ENCODE measurements around the gene WDR13. TPM values are rescaled to one million over a fixed set of nuclear protein-coding genes. Genes with fewer than 3 reads are reported as not detected.

Gene WDR13
- total RNA-seq, 1 donor: 88.7 TPM

DNA sequence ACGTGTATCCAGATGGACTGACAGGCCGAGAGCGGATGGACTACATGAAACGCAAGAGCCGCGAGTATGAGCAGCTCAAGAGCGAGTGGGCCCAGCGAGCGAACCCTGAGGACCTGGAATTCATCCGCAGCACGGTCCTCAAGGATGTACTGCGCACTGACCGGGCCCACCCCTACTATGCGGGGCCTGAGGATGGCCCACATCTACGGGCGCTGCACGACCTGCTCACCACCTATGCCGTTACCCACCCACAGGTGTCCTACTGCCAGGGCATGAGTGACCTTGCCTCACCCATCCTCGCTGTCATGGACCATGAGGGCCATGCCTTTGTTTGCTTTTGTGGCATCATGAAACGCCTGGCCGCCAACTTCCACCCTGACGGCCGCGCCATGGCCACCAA lies 37.7 kb upstream of the WDR13 start:
- Histone ChIP-seq H3K4me3 (ENCODE audit: insufficient read depth, low read length) (no peak overlapping the region), H3K79me2 (ENCODE audit: insufficient read depth, low read length) (no peaks in the 10 kb centered on the region), H3K4me1 (ENCODE audit: insufficient read depth, low read length) (peaks cover 3% of the 10 kb centered on the region), H3K27ac (ENCODE audit: low read depth, low read length) (no peak overlapping the region), H4K20me1 (ENCODE audit: insufficient read depth, low read length) (peaks cover 5% of the 10 kb centered on the region), H3K4me2 (ENCODE audit: insufficient read depth, low read length) (no peak overlapping the region), H2AFZ (ENCODE audit: low read length) (no peak overlapping the region), H3K9me3 (ENCODE audit: low read depth, low read length) (no peaks in the 10 kb centered on the region), H3K36me3 (ENCODE audit: insufficient read depth, low read length) (peaks cover 19% of the 10 kb centered on the region), H3K27me3 (ENCODE audit: insufficient read depth, low read length) (no peaks in the 10 kb centered on the region)
- DNase-seq (ENCODE audit: insufficient read length, low spot score, missing footprints): no peak
- TF ChIP-seq, protein P1, sequence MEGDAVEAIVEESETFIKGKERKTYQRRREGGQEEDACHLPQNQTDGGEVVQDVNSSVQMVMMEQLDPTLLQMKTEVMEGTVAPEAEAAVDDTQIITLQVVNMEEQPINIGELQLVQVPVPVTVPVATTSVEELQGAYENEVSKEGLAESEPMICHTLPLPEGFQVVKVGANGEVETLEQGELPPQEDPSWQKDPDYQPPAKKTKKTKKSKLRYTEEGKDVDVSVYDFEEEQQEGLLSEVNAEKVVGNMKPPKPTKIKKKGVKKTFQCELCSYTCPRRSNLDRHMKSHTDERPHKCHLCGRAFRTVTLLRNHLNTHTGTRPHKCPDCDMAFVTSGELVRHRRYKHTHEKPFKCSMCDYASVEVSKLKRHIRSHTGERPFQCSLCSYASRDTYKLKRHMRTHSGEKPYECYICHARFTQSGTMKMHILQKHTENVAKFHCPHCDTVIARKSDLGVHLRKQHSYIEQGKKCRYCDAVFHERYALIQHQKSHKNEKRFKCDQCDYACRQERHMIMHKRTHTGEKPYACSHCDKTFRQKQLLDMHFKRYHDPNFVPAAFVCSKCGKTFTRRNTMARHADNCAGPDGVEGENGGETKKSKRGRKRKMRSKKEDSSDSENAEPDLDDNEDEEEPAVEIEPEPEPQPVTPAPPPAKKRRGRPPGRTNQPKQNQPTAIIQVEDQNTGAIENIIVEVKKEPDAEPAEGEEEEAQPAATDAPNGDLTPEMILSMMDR (IDR thresholded peaks at IDR 0.05; ENCODE audit: extremely low read depth, low read depth, low read length): no peak

DNA sequence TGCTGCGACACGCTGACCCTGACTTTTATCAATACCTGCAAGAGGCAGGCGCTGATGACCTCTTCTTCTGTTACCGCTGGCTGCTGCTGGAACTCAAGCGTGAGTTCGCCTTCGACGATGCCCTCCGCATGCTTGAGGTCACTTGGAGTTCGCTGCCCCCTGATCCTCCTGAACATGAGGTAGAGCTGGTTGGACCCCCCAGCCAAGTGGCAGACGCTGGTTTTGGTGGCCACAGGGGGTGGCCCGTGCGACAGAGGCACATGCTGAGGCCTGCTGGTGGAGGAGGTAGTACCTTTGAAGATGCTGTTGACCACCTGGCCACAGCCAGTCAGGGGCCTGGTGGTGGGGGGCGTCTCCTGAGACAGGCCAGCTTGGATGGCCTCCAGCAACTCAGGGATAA lies 37.2 kb upstream of the WDR13 start:
- Histone ChIP-seq H3K36me3 (ENCODE audit: insufficient read depth, low read length) (peaks cover 16% of the 10 kb centered on the region), H3K9me3 (ENCODE audit: low read depth, low read length) (no peaks in the 10 kb centered on the region), H3K4me1 (ENCODE audit: insufficient read depth, low read length) (peaks cover 3% of the 10 kb centered on the region), H3K4me3 (ENCODE audit: insufficient read depth, low read length) (no peak overlapping the region), H3K27ac (ENCODE audit: low read depth, low read length) (no peak overlapping the region), H3K27me3 (ENCODE audit: insufficient read depth, low read length) (no peaks in the 10 kb centered on the region), H3K4me2 (ENCODE audit: insufficient read depth, low read length) (no peak overlapping the region), H3K79me2 (ENCODE audit: insufficient read depth, low read length) (no peaks in the 10 kb centered on the region), H2AFZ (ENCODE audit: low read length) (no peak overlapping the region), H4K20me1 (ENCODE audit: insufficient read depth, low read length) (peaks cover 5% of the 10 kb centered on the region)
- TF ChIP-seq, protein P1 (IDR thresholded peaks at IDR 0.05; ENCODE audit: extremely low read depth, low read depth, low read length): no peak
- DNase-seq (ENCODE audit: insufficient read length, low spot score, missing footprints): no peak

DNA sequence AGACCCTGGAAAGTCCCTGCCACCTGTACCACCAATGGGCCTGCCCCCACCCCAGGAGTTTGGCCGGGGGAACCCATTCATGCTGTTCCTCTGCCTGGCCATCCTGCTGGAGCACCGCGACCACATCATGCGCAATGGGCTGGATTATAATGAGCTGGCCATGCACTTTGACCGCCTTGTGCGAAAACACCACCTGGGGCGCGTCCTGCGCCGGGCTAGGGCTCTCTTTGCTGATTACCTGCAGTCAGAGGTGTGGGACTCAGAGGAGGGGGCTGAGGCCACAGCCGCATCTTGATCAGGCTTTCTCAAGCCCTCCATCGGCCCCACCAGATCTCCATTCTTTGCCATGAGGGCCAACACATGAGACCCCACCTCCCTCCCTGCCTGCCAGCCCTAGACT lies 36.6 kb upstream of the WDR13 start:
- H4K20me1 ChIP-seq (ENCODE audit: insufficient read depth, low read length): peaks cover 5% of the 10 kb centered on the region
- no peaks in the 10 kb centered on the region for H3K79me2 ChIP-seq (ENCODE audit: insufficient read depth, low read length)
- H3K27ac ChIP-seq (ENCODE audit: low read depth, low read length): no peak overlapping the region
- TF ChIP-seq, protein P1 (IDR thresholded peaks at IDR 0.05; ENCODE audit: extremely low read depth, low read depth, low read length): no peak
- no peaks in the 10 kb centered on the region for H3K9me3 ChIP-seq (ENCODE audit: low read depth, low read length)
- H2AFZ ChIP-seq (ENCODE audit: low read length): no peak overlapping the region
- H3K4me2 ChIP-seq (ENCODE audit: insufficient read depth, low read length): no peak overlapping the region
- H3K27me3 ChIP-seq (ENCODE audit: insufficient read depth, low read length): no peaks in the 10 kb centered on the region
- no peak overlapping the region for H3K4me3 ChIP-seq (ENCODE audit: insufficient read depth, low read length)
- H3K4me1 ChIP-seq (ENCODE audit: insufficient read depth, low read length): peaks cover 3% of the 10 kb centered on the region
- DNase-seq (ENCODE audit: insufficient read length, low spot score, missing footprints): no peak
- H3K36me3 ChIP-seq (ENCODE audit: insufficient read depth, low read length): peaks cover 14% of the 10 kb centered on the region

DNA sequence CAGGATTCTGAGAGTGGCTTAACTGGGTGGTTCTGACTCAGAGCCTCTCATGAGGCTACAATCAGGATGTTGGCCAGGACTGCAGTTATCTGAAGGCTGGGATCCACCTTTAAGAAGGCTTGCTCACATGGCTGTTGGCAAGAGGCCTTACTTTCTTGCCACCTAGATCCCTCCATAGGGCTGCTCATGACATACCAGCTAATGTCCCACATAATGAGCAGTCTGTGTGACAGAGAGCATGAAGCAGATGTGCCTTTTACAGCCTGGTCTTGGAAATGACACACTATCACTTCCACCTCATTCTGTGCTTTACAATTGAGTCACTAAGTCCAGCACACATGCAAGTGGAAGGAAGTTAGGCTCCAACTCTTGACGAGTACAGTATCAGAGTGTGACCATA lies 27.3 kb upstream of the WDR13 start:
- peaks cover under 1% of the 10 kb centered on the region for H3K36me3 ChIP-seq (ENCODE audit: insufficient read depth, low read length)
- H3K4me3 ChIP-seq (ENCODE audit: insufficient read depth, low read length): no peak overlapping the region
- DNase-seq (ENCODE audit: insufficient read length, low spot score, missing footprints): no peak
- no peak overlapping the region for H3K4me2 ChIP-seq (ENCODE audit: insufficient read depth, low read length)
- H3K9me3 ChIP-seq (ENCODE audit: low read depth, low read length): no peaks in the 10 kb centered on the region
- H3K4me1 ChIP-seq (ENCODE audit: insufficient read depth, low read length): peaks cover 9% of the 10 kb centered on the region
- H4K20me1 ChIP-seq (ENCODE audit: insufficient read depth, low read length): no peaks in the 10 kb centered on the region
- H2AFZ ChIP-seq (ENCODE audit: low read length): peak overlapping the region; percentile 47
- H3K79me2 ChIP-seq (ENCODE audit: insufficient read depth, low read length): peaks cover 2% of the 10 kb centered on the region
- TF ChIP-seq, protein P1 (IDR thresholded peaks at IDR 0.05; ENCODE audit: extremely low read depth, low read depth, low read length): no peak
- H3K27ac ChIP-seq (ENCODE audit: low read depth, low read length): peak overlapping the region; percentile 72
- H3K27me3 ChIP-seq (ENCODE audit: insufficient read depth, low read length): no peaks in the 10 kb centered on the region

Measured in osteoblast (primary cell).